Glutamatergic neuron (in vitro differentiated cells): Measurements from ENCODE around the gene LRP4. TPM values are rescaled to one million over a fixed set of nuclear protein-coding genes. Genes with fewer than 3 reads are reported as not detected.

Experiments used
- DNase-seq: peaks from one replicate; pipeline ENCODE4 v3.0.0; 2022
- H3K27ac Mint-ChIP-seq: one replicate; pipeline ENCODE4 v1.8.0; 2020; ENCODE audit warnings: mild to moderate bottlenecking, mixed read lengths, inconsistent platforms; ENCODE audit not compliant: unreplicated experiment
- H3K27me3 Mint-ChIP-seq: one replicate; pipeline ENCODE4 v1.8.0; 2020; ENCODE audit warnings: mild to moderate bottlenecking, moderate library complexity, mixed read lengths, inconsistent platforms; ENCODE audit not compliant: unreplicated experiment
- H3K36me3 Mint-ChIP-seq: one replicate; pipeline ENCODE4 v1.8.0; 2020; ENCODE audit warnings: mild to moderate bottlenecking, mixed read lengths, inconsistent platforms; ENCODE audit not compliant: unreplicated experiment
- H3K4me1 Mint-ChIP-seq: one replicate; pipeline ENCODE4 v1.8.0; 2020; ENCODE audit warnings: mild to moderate bottlenecking, low read depth, mixed read lengths, inconsistent platforms; ENCODE audit not compliant: unreplicated experiment
- H3K4me3 Mint-ChIP-seq: one replicate; pipeline ENCODE4 v1.8.0; 2020; ENCODE audit warnings: mild to moderate bottlenecking, mixed read lengths, inconsistent platforms; ENCODE audit not compliant: unreplicated experiment
- H3K9me3 Mint-ChIP-seq: one replicate; pipeline ENCODE4 v1.8.0; 2020; ENCODE audit warnings: mild to moderate bottlenecking, moderate library complexity, mixed read lengths, inconsistent platforms; ENCODE audit not compliant: unreplicated experiment
- CTCF ChIP-seq: fragments of 200-600 bp; sonication (generic); IDR thresholded peaks from one replicate; pipeline ENCODE4 v1.5.0; 2021; ENCODE audit not compliant: partially characterized antibody, unreplicated experiment
- total RNA-seq: library from RNA; stranded (reverse); fragmentation: NEBNext Ultra II Directional; extraction: Animal tissue kit (Norgen Biotek cat#: 25700); gene quantifications from one replicate; pipeline ENCODE4 v1.2.1, GENCODE V29; 2021; ENCODE audit not compliant: unreplicated experiment

The LRP4 gene
- total RNA-seq, 1 donor from 2014 or later, result 25.0 TPM

- Mint-ChIP-seq H3K27me3 (peaks cover 15% of the 10 kb centered on the region), H3K4me3 (peak overlapping the region; percentile 70), H3K9me3 (peaks cover 4% of the 10 kb centered on the region), H3K27ac (peak overlapping the region; percentile 39), H3K4me1 (peaks cover 12% of the 10 kb centered on the region), H3K36me3 (peaks cover 6% of the 10 kb centered on the region)
- TF ChIP-seq CTCF, result no peak
- DNase-seq, result no peak
Measured at GRCh38 chr11:46918788-46919513, 601 bp upstream of the LRP4 start.

GRCh38 chr11:46917762-46918082 is 628 bp downstream of the LRP4 start:
- peaks cover 16% of the 10 kb centered on the region for H3K27me3 Mint-ChIP-seq
- DNase-seq, result no peak
- H3K9me3 Mint-ChIP-seq, result peaks cover 5% of the 10 kb centered on the region
- H3K4me3 Mint-ChIP-seq, result peak overlapping the region; percentile 81
- peaks cover 6% of the 10 kb centered on the region for H3K36me3 Mint-ChIP-seq
- H3K27ac Mint-ChIP-seq, result no peak overlapping the region
- TF ChIP-seq CTCF, result no peak
- H3K4me1 Mint-ChIP-seq, result peaks cover 19% of the 10 kb centered on the region

GRCh38 chr11:46917109-46917761 is 1.1 kb downstream of the LRP4 start:
- Mint-ChIP-seq H3K27me3 (peaks cover 17% of the 10 kb centered on the region), H3K27ac (no peak overlapping the region), H3K9me3 (peaks cover 5% of the 10 kb centered on the region), H3K4me3 (peak overlapping the region; percentile 92), H3K4me1 (peaks cover 22% of the 10 kb centered on the region), H3K36me3 (peaks cover 6% of the 10 kb centered on the region)
- no peak for DNase-seq
- no peak for TF ChIP-seq CTCF

GRCh38 chr11:46916286-46917108 is 1.9 kb downstream of the LRP4 start:
- TF ChIP-seq CTCF, result no peak
- H3K9me3 Mint-ChIP-seq, result peaks cover 5% of the 10 kb centered on the region
- H3K27me3 Mint-ChIP-seq, result peaks cover 17% of the 10 kb centered on the region
- peaks cover 25% of the 10 kb centered on the region for H3K4me1 Mint-ChIP-seq
- no peak overlapping the region for H3K27ac Mint-ChIP-seq
- peak; percentile 52 for DNase-seq
- H3K4me3 Mint-ChIP-seq, result peak overlapping the region; percentile 92
- H3K36me3 Mint-ChIP-seq, result peaks cover 6% of the 10 kb centered on the region

GRCh38 chr11:46914910-46915309 is 3.4 kb downstream of the LRP4 start:
- H3K9me3 Mint-ChIP-seq, result peaks cover 5% of the 10 kb centered on the region
- H3K36me3 Mint-ChIP-seq, result peaks cover 6% of the 10 kb centered on the region
- no peak for TF ChIP-seq CTCF
- no peak for DNase-seq
- H3K27me3 Mint-ChIP-seq, result peaks cover 17% of the 10 kb centered on the region
- peak overlapping the region; percentile 65 for H3K4me3 Mint-ChIP-seq
- H3K4me1 Mint-ChIP-seq, result peaks cover 26% of the 10 kb centered on the region
- no peak overlapping the region for H3K27ac Mint-ChIP-seq
